ENCODE data around the gene BABAM1. TPM values are rescaled to one million over a fixed set of nuclear protein-coding genes. Genes with fewer than 3 reads are reported as not detected.

BABAM1 gene
- total and polyA plus RNA-seq, 9 of the 15 experiments (the other 6 are each of a cell fraction or from before 2014, with no cell fraction given), result 14.7 to 160 (median 113) TPM

DNA sequence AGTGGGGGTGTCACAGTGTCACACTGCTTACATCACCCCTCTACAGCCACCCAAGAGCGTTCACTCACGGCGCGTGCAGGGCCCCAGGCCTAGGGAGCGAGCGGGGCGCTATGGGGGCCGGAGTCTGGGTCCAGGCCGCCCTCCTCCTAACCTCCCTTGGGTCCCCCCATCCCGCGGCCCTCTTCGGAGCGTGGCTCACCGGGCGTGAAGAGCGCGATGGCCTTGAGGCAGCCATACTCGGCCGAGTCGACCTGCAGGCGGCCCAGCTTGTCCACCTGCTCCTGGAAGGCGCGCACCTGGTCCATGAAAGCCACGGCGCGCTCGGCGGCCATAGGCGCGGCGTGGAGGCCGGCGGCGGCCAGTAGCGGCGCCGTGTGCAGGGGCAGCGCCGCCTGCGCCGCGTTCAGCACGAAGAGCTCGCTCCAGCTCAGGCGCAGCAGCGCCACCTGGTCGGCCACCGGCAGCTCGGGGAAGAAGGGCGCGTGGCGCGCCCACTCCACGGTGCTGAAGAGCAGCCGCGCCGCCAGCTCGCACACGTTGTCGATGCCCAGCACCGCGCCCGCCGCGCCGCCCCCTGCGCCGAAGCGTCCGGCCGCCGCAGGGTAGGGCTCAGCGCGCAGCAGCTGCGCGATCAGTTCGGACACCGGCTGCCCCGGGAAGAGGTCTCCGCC is 31.8 kb upstream of the BABAM1 start (continued):
- TF ChIP-seq, protein P1, sequence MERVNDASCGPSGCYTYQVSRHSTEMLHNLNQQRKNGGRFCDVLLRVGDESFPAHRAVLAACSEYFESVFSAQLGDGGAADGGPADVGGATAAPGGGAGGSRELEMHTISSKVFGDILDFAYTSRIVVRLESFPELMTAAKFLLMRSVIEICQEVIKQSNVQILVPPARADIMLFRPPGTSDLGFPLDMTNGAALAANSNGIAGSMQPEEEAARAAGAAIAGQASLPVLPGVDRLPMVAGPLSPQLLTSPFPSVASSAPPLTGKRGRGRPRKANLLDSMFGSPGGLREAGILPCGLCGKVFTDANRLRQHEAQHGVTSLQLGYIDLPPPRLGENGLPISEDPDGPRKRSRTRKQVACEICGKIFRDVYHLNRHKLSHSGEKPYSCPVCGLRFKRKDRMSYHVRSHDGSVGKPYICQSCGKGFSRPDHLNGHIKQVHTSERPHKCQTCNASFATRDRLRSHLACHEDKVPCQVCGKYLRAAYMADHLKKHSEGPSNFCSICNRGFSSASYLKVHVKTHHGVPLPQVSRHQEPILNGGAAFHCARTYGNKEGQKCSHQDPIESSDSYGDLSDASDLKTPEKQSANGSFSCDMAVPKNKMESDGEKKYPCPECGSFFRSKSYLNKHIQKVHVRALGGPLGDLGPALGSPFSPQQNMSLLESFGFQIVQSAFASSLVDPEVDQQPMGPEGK (CRISPR knock-in tag; IDR thresholded peaks at IDR 0.05; ENCODE audit: borderline replicate concordance), result no peak
- TF ChIP-seq, protein P2, sequence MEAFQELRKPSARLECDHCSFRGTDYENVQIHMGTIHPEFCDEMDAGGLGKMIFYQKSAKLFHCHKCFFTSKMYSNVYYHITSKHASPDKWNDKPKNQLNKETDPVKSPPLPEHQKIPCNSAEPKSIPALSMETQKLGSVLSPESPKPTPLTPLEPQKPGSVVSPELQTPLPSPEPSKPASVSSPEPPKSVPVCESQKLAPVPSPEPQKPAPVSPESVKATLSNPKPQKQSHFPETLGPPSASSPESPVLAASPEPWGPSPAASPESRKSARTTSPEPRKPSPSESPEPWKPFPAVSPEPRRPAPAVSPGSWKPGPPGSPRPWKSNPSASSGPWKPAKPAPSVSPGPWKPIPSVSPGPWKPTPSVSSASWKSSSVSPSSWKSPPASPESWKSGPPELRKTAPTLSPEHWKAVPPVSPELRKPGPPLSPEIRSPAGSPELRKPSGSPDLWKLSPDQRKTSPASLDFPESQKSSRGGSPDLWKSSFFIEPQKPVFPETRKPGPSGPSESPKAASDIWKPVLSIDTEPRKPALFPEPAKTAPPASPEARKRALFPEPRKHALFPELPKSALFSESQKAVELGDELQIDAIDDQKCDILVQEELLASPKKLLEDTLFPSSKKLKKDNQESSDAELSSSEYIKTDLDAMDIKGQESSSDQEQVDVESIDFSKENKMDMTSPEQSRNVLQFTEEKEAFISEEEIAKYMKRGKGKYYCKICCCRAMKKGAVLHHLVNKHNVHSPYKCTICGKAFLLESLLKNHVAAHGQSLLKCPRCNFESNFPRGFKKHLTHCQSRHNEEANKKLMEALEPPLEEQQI (IDR thresholded peaks at IDR 0.05), result no peak
- no peak for TF ChIP-seq ZNF79 (CRISPR knock-in tag; IDR thresholded peaks at IDR 0.05; ENCODE audit: low read depth)
- TF ChIP-seq GTF2A2 (tag; IDR thresholded peaks at IDR 0.05), result no peak
- no peak for TF ChIP-seq SMAD3 (CRISPR knock-in tag; conservative IDR thresholded peaks at IDR 0.05)
- TF ChIP-seq ZNF644 (tag; IDR thresholded peaks at IDR 0.05; ENCODE audit: low read depth), result no peak
- TF ChIP-seq NEUROD1 (IDR thresholded peaks at IDR 0.05; ENCODE audit: borderline replicate concordance, low read depth, low read length, partially characterized antibody), result no peak
- peak; percentile 8; the same call in 1 of the 2 replicates for TF ChIP-seq JUN (IDR thresholded peaks at IDR 0.05; ENCODE audit: borderline replicate concordance, low read depth, low read length)
- TF ChIP-seq JUN (CRISPR knock-in tag; IDR thresholded peaks at IDR 0.05; ENCODE audit: borderline replicate concordance), result 0 out of 2 replicates have a peak, but pooled peaks have one; percentile 74
- TF ChIP-seq, protein P3, sequence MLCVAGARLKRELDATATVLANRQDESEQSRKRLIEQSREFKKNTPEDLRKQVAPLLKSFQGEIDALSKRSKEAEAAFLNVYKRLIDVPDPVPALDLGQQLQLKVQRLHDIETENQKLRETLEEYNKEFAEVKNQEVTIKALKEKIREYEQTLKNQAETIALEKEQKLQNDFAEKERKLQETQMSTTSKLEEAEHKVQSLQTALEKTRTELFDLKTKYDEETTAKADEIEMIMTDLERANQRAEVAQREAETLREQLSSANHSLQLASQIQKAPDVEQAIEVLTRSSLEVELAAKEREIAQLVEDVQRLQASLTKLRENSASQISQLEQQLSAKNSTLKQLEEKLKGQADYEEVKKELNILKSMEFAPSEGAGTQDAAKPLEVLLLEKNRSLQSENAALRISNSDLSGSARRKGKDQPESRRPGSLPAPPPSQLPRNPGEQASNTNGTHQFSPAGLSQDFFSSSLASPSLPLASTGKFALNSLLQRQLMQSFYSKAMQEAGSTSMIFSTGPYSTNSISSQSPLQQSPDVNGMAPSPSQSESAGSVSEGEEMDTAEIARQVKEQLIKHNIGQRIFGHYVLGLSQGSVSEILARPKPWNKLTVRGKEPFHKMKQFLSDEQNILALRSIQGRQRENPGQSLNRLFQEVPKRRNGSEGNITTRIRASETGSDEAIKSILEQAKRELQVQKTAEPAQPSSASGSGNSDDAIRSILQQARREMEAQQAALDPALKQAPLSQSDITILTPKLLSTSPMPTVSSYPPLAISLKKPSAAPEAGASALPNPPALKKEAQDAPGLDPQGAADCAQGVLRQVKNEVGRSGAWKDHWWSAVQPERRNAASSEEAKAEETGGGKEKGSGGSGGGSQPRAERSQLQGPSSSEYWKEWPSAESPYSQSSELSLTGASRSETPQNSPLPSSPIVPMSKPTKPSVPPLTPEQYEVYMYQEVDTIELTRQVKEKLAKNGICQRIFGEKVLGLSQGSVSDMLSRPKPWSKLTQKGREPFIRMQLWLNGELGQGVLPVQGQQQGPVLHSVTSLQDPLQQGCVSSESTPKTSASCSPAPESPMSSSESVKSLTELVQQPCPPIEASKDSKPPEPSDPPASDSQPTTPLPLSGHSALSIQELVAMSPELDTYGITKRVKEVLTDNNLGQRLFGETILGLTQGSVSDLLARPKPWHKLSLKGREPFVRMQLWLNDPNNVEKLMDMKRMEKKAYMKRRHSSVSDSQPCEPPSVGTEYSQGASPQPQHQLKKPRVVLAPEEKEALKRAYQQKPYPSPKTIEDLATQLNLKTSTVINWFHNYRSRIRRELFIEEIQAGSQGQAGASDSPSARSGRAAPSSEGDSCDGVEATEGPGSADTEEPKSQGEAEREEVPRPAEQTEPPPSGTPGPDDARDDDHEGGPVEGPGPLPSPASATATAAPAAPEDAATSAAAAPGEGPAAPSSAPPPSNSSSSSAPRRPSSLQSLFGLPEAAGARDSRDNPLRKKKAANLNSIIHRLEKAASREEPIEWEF (CRISPR knock-in tag; IDR thresholded peaks at IDR 0.05), result no peak
- TF ChIP-seq, protein P4, sequence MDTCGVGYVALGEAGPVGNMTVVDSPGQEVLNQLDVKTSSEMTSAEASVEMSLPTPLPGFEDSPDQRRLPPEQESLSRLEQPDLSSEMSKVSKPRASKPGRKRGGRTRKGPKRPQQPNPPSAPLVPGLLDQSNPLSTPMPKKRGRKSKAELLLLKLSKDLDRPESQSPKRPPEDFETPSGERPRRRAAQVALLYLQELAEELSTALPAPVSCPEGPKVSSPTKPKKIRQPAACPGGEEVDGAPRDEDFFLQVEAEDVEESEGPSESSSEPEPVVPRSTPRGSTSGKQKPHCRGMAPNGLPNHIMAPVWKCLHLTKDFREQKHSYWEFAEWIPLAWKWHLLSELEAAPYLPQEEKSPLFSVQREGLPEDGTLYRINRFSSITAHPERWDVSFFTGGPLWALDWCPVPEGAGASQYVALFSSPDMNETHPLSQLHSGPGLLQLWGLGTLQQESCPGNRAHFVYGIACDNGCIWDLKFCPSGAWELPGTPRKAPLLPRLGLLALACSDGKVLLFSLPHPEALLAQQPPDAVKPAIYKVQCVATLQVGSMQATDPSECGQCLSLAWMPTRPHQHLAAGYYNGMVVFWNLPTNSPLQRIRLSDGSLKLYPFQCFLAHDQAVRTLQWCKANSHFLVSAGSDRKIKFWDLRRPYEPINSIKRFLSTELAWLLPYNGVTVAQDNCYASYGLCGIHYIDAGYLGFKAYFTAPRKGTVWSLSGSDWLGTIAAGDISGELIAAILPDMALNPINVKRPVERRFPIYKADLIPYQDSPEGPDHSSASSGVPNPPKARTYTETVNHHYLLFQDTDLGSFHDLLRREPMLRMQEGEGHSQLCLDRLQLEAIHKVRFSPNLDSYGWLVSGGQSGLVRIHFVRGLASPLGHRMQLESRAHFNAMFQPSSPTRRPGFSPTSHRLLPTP (IDR thresholded peaks at IDR 0.05; ENCODE audit: borderline replicate concordance, extremely low read depth, insufficient read length), result no peak
- TF ChIP-seq PYGO2 (tag; IDR thresholded peaks at IDR 0.05), result no peak

Measured in K562 (cell line).